GM21737 (cell line): ENCODE results near the gene PTEN.
"Not testable (repeated sequence)": the region's sequence is repeated elsewhere in the genome, so short reads cannot be mapped to it uniquely, and the experiment has no call there.

Experiments used
- ATAC-seq: cut with Tn5 transposase; IDR thresholded peaks from one replicate; pipeline ENCODE4 v1.9.1; 2021; ENCODE audit warnings: mild to moderate bottlenecking, moderate library complexity; ENCODE audit not compliant: unreplicated experiment

The PTEN gene

DNA sequence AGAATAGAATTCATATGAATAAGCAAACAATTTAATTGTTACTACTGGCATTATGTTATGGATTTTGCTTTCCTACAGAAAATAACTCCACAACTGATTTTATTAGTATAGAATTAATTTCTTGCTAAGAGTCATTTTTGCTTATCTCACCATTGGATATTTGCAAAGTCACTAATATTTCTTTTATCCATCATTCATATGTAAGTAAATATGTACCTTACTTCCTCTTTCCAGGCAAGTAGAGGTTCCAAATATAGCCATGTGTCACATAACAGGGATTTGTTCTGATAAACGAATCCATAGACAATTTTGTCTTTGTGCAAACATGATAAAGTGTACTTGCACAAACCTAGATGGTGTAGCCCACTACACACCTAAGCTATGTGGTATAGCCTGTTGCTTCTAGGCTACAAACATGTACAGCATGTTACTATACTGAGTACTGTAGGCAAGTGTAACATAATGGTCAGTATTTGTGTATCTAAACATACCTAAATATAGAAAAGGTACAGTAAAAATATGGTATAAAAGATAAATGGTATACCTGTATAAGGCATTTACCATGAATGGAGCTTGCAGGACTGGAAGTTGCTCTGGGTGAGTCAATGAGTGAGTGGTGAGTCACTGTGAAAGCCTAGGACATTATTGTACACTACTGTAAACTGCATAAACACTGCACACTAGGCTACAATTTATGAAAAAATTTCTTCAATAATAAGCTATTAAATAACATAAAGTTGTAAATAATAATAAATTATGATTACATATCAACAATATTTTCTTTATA is 18.4 kb upstream of the PTEN start:
- ATAC-seq = no peak

DNA sequence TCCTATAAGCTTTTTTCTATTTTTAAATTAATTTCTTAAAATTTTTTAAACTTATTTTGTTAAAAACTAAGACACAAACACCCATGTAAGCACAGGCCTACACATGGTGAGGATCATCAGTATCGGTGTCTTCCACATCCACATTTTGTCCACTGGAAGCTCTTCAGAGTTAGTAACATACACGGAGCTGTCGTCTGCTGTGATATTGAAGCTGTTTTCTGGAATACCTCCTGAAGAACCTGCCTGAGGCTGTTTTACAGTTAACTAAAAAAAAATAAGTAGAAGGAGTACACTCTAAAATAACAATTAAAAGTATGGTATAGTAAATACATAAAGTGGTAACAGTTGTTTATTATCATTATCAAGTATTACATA is 17.8 kb upstream of the PTEN start:
- ATAC-seq = no peak

- ATAC-seq = no peak
These were observed 17.4 kb upstream of the PTEN start for GRCh38 chr10:87846023-87846422.

DNA sequence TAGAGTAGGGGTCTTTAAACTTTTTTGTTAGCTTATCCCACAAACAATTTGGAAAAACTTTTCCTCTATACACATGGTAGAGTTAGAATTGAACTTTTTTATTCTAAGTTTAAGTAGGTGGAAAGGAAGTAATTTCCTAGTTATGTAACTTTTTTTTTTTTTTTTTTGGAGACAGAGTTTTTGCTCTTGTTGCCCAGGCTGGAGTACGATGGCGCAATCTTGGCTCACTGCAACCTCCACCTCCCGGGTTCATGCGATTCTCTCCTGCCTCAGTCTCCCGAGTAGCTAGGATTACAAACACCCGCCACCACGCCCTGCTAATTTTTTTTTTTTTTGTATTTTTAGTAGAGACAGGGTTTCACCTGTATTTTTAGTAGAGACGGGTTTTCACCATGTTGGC is 16.7 kb upstream of the PTEN start:
- not testable (repeated sequence) for ATAC-seq

GRCh38 chr10:87847550-87847949 is 15.9 kb upstream of the PTEN start:
- no peak for ATAC-seq

DNA sequence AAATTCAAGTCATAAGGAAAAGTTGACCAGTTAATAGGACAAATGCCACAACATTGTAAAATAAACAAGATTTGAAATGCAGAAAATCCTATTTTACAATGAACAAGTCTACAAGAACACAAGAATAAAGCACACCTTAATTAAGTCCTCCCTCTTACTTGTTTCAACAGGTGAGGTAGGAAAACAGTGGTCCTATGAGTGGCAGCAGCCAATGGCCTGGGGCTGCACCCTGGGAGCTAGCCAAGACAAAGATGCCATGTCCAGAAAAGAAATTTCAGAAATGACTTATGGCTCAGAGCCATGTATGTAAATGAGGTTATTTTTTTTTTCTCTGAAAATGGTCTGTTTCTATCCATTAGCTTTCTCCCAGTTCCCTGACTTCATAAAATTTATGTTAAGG is 14.4 kb upstream of the PTEN start:
- ATAC-seq = no peak

DNA sequence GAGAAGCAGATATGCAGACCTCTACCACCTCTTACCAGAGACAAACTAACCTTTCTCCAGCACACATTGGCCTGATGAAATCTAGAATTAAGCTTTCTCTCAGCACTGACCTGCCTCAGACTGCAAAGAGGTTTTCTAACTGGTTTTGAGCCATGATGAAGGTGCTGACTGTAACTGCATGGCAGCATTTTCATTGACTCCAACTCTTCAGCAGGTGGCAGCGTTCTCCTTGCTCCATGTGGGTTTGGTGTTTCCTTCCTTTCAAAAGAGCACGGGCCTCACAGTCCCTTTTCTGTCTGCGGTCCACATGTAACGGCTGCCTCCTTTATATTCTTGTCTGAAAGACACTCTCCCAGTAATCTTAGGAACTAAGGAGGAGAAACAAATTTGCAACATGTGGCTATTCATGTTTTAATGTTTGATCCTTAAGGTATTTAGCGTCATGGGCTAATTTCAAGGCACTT is 12.7 kb upstream of the PTEN start:
- no peak for ATAC-seq

- ATAC-seq = no peak
These were observed 11.3 kb upstream of the PTEN start for GRCh38 chr10:87852089-87852488.

DNA sequence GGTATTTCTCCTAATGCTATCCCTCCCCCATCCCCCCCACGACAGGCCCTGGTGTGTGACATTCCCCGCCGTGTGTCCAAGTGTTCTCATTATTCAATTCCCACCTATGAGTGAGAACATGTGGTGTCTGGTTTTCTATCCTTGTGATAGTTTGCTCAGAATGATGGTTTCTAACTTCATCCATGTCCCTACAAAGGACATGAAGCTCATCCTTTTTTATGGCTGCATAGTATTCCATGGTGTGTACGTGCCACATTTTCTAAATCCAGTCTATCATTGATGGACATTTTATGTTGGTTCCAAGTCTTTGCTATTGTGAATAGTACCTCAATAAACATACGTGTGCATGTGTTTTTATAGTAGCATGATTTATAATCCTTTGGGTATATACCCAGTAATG is 8.2 kb upstream of the PTEN start:
- not testable (repeated sequence) for ATAC-seq

DNA sequence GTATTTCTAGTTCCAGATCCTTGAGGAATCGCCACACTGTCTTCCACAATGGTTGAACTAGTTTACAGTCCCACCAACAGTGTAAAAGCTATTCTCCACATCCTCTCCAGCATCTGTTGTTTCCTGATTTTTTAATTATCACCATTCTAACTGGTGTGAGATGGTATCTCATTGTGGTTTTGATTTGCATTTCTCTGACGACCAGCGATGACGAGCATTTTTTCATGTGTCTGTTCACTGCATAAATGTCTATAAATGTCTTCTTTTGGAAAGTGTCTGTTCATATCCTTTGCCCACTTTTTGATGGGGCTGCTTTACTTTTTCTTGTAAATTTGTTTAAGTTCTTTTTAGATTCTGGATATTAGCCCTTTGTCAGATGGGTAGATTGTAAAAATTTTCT is 7.8 kb upstream of the PTEN start:
- ATAC-seq = not testable (repeated sequence)

- no peak for ATAC-seq
These were observed 3.1 kb upstream of the PTEN start for GRCh38 chr10:87860156-87860795.

- ATAC-seq = no peak
These were observed 2.5 kb upstream of the PTEN start for GRCh38 chr10:87860816-87861403.

- peak; percentile 17 for ATAC-seq
These were observed 1.9 kb upstream of the PTEN start for GRCh38 chr10:87861566-87861952.

- ATAC-seq = peak; percentile 51
These were observed 1.3 kb upstream of the PTEN start for GRCh38 chr10:87861953-87862678.

DNA sequence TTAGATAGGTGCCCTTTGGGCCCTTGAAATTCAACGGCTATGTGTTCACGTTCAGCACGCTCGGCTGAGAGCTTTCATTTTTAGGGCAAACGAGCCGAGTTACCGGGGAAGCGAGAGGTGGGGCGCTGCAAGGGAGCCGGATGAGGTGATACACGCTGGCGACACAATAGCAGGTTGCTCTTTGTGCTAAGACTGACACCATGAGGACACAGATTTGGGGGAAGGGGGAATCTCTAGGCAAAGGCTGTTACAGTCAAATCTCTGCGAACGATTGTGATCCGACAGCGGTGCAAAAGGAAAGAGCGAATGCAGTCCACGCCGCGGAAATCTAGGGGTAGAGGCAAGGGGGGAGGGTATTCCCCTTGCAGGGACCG is 759 bp upstream of the PTEN start:
- peak; percentile 14 for ATAC-seq

- not testable (repeated sequence) for ATAC-seq
These were observed 598 bp downstream of the PTEN start for GRCh38 chr10:87863951-87864495.

DNA sequence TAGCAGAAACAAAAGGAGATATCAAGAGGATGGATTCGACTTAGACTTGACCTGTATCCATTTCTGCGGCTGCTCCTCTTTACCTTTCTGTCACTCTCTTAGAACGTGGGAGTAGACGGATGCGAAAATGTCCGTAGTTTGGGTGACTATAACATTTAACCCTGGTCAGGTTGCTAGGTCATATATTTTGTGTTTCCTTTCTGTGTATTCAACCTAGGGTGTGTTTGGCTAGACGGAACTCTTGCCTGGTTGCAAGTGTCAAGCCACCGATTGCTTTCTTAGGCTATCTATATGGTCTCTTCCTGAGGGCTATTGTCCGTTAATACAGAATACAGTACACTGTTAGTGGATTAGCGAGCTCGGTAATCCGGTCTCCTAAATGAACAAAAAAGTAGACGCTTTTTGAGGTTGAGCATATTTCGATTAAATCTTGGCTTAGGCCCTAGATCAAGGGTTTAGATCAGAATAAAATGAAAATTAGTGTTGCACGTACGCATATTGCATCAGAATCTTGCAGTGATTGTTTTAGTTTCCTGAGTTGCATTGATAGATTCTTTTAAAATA is 1.2 kb downstream of the PTEN start:
- ATAC-seq = no peak

DNA sequence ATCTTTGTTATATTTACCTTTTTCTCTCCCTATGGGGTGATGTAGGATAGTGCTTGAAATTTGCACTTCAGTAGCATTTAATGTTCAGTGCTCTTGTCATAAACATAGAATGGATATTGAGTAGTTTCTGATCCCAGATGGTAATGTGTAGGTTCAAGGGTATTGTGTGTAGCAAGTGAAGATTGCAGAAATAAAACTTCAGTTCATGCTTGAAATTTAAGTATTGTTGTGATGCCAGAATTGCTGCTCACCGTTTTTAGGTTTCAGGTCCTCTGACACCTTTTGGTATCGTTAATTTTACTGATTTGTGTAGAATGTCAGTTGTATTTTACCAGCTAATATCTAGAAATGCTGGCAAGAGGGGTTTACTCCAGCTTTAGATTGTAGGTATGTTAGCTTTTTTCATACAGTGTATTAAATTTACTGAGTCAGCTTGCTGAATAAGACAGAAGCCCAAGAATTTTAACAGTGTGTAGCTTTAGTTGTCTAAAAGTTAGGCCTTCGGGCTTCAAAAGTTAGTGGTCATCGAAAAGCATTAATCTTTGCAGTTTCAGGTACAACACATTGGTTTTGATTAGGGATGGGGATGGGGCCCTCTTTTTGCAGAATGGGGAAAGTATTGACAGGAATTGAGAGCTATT is 1.9 kb downstream of the PTEN start:
- no peak for ATAC-seq

- no peak for ATAC-seq
These were observed 3.1 kb downstream of the PTEN start for GRCh38 chr10:87866412-87866974.

DNA sequence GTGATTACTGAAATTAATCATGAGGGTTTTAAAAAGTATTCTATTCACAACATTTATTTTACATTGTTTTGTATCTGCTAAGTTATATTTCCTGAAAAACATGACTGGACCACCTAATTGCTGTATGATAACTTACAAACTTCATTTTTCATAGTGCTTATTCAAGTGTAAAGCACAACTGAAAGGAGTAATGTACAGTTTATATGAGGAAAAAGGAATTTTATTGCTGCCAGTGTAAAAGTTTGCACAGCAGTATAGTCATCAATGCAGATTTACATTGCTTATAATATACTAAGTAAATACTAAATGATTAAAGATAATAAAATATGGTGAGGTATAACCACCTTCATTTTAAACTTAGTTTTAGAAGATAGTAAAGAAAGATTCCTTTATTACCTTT is 4.0 kb downstream of the PTEN start:
- no peak for ATAC-seq
